Measurements from ENCODE around the gene SAMD3. TPM values are rescaled to one million over a fixed set of nuclear protein-coding genes. Genes with fewer than 3 reads are reported as not detected.
A peak's percentile ranks its signal among the peaks of the same experiment; 100 is the strongest.

Gene SAMD3
- total RNA-seq, 1 experiment from 2014 or later = 7.5 TPM

GRCh38 chr6:130134582-130134981 is 88.2 kb downstream of the SAMD3 start:
- ChIA-PET POLR2A (no interaction called here), CTCF (interaction anchor here (0.7 kb wide), 1 partner anchor 20 kb away, joined by 3 read pairs; no protein-coding TSS in a partner anchor), RAD21 (ENCODE audit: low non-redundant PET in 1 of 2, low total read pairs in 2 of 2, uncharacterized antibody in 2 of 2, unreplicated experiment in 2 of 2) (no interaction called here)
- Histone ChIP-seq H3K27ac (ENCODE audit: low read depth, low read length) (no peak overlapping the region), H3K4me2 (ENCODE audit: low read length) (no peak overlapping the region), H3K4me1 (ENCODE audit: control insufficient read depth in 1 of 2, insufficient read depth in 2 of 2, low read length in 2 of 2) (no peaks in the 10 kb centered on the region), H3K4me3 (replicated peaks in 1 of 2; ENCODE audit: low read depth in 1 of 2, low read length in 2 of 2) (no peak overlapping the region), H3K36me3 (ENCODE audit: control insufficient read depth in 1 of 2, insufficient read depth in 2 of 2, low read length in 2 of 2) (peaks cover 0 to 11% of the 10 kb centered on the region in 2 experiments; a peak in 2 of 4 replicates), H2AFZ (ENCODE audit: low read depth, low read length, poor library complexity, severe bottlenecking) (no peak overlapping the region), H4K20me1 (ENCODE audit: insufficient read depth) (no peaks in the 10 kb centered on the region), H3K9me2 (ENCODE audit: insufficient read depth) (no peaks in the 10 kb centered on the region), H3K27me3 (ENCODE audit: insufficient read depth, low read length) (no peaks in the 10 kb centered on the region), H3K9me3 (ENCODE audit: control insufficient read depth in 1 of 2, insufficient read depth in 1 of 2, low read depth in 1 of 2, low read length in 2 of 2) (no peaks in the 10 kb centered on the region), H3K9ac (ENCODE audit: low read length) (no peak overlapping the region), H3K79me2 (ENCODE audit: insufficient read depth, low read length) (no peaks in the 10 kb centered on the region)
- intact Hi-C loops (cut with micrococcal nuclease) = no loop called here
- DNase-seq (ENCODE audit: low read depth, low spot score) (no peak), ATAC-seq (no peak)
- no peak for TF ChIP-seq TCF7L2 (IDR thresholded peaks at IDR 0.05; ENCODE audit: borderline replicate concordance, extremely low read depth, insufficient read depth, insufficient read length)
- TF ChIP-seq RAD21 (IDR thresholded peaks at IDR 0.05; ENCODE audit: low read depth) = 0 out of 2 replicates have a peak, but pooled peaks have one; percentile 10
- no TSS peak for BruUV-seq (replicated peaks)

- no peak for ATAC-seq
- Histone ChIP-seq H3K4me3 (replicated peaks in 1 of 2; ENCODE audit: low read depth in 1 of 2, low read length in 2 of 2) (no peak overlapping the region), H4K20me1 (ENCODE audit: insufficient read depth) (no peaks in the 10 kb centered on the region), H3K79me2 (ENCODE audit: insufficient read depth, low read length) (no peaks in the 10 kb centered on the region), H3K27ac (ENCODE audit: low read depth, low read length) (no peak overlapping the region), H3K27me3 (ENCODE audit: insufficient read depth, low read length) (no peaks in the 10 kb centered on the region), H3K36me3 (ENCODE audit: control insufficient read depth in 1 of 2, insufficient read depth in 2 of 2, low read length in 2 of 2) (peaks cover 0 to 6% of the 10 kb centered on the region in 2 experiments; a peak in 1 of 4 replicates), H3K9me3 (ENCODE audit: control insufficient read depth in 1 of 2, insufficient read depth in 1 of 2, low read depth in 1 of 2, low read length in 2 of 2) (no peaks in the 10 kb centered on the region), H2AFZ (ENCODE audit: low read depth, low read length, poor library complexity, severe bottlenecking) (no peak overlapping the region), H3K4me2 (ENCODE audit: low read length) (no peak overlapping the region), H3K9me2 (ENCODE audit: insufficient read depth) (no peaks in the 10 kb centered on the region), H3K9ac (ENCODE audit: low read length) (no peak overlapping the region), H3K4me1 (ENCODE audit: control insufficient read depth in 1 of 2, insufficient read depth in 2 of 2, low read length in 2 of 2) (no peaks in the 10 kb centered on the region)
- TF ChIP-seq JUND (IDR thresholded peaks at IDR 0.05) (no peak), ZBTB33 (IDR thresholded peaks at IDR 0.05; ENCODE audit: extremely low read depth, insufficient replicate concordance, low read length) (no peak), EZH2phosphoT487 (IDR thresholded peaks at IDR 0.05; ENCODE audit: borderline replicate concordance) (no peak), POLR2A (IDR thresholded peaks at IDR 0.05; ENCODE audit: borderline replicate concordance, extremely low read depth, insufficient read depth, insufficient read length) (no peak)
- DNase-seq (ENCODE audit: low read depth, low spot score) = no peak
- CTCF ChIA-PET = no interaction called here
- intact Hi-C loops (cut with micrococcal nuclease) = no loop called here
- BruUV-seq (replicated peaks) = no TSS peak
- POLR2A ChIA-PET = no interaction called here
- RAD21 ChIA-PET (ENCODE audit: low non-redundant PET in 1 of 2, low total read pairs in 2 of 2, uncharacterized antibody in 2 of 2, unreplicated experiment in 2 of 2) = no interaction called here
Measured at GRCh38 chr6:130132286-130132701, 90.5 kb downstream of the SAMD3 start.

Data from HCT116 (cell line).